NCI-H2227 (cell line): ENCODE results near the gene CALR3.

Experiments used
- DNase-seq: peaks from one replicate; lab custom pipeline; 2025; ENCODE audit not compliant: unreplicated experiment; lab: John Stamatoyannopoulos, UW

The CALR3 gene

DNA sequence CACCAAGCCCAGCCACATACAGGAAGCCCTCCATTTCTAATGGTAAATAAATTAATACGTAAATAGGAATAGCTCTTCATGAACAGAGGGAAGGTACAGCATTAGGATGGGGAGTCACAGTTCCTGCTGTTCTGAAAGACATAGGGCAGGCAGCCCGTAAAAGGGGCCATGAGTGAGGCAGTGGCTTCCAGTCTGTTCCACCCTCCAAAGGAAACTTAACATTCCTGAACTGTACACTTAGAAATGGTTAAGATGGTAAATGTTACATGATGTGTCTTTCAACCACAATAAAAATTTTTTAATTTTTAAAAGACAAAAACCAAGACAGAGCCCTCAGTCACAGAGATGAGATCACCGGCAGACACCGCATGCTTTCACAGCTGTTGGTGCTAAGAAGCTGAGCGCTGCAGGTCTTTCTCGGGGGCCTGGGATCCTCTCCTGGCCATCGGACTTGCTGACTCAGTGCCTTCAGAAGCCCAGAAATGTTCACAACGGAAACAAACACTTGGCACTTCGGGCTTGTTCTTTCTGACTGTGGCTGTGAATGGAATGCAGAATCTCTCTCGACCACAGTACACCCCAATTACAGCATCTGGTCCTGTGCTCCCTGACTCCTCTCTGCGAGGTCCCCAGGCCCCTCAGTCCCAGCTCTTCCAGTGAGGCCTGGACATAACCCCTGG is 60.6 kb downstream of the CALR3 start:
- no peak for DNase-seq

GRCh38 chr19:16433986-16434385 is 62.0 kb downstream of the CALR3 start:
- no peak for DNase-seq

GRCh38 chr19:16429759-16430091 is 66.2 kb downstream of the CALR3 start:
- DNase-seq, result no peak

- no peak for DNase-seq
Observed at GRCh38 chr19:16429066-16429758, 66.8 kb downstream of the CALR3 start.
